ENCODE measurements around the gene HSD17B14.
A peak's percentile ranks its signal among the peaks of the same experiment; 100 is the strongest.

Gene HSD17B14

GRCh38 chr19:48805452-48805851 is 30.8 kb downstream of the HSD17B14 start:
- Histone ChIP-seq H3K9me3 (ENCODE audit: low read length) (no peaks in the 10 kb centered on the region), H3K4me3 (ENCODE audit: low read depth in 1 of 2, low read length in 2 of 2) (no peak overlapping the region), H3K9ac (ENCODE audit: low read length) (no peak overlapping the region), H3K36me3 (ENCODE audit: insufficient read depth, low read length) (no peaks in the 10 kb centered on the region), H3K27me3 (ENCODE audit: control insufficient read depth in 1 of 2, insufficient read depth in 2 of 2, low read length in 2 of 2) (no peaks in the 10 kb centered on the region), H3K27ac (ENCODE audit: low read depth, low read length) (no peak overlapping the region), H3K4me1 (ENCODE audit: insufficient read depth, low read length) (no peaks in the 10 kb centered on the region)

- Histone ChIP-seq H3K9ac (ENCODE audit: low read length) (no peak overlapping the region), H3K36me3 (ENCODE audit: insufficient read depth, low read length) (no peaks in the 10 kb centered on the region), H3K4me3 (ENCODE audit: low read depth in 1 of 2, low read length in 2 of 2) (no peak overlapping the region), H3K27me3 (ENCODE audit: control insufficient read depth in 1 of 2, insufficient read depth in 2 of 2, low read length in 2 of 2) (no peaks in the 10 kb centered on the region), H3K4me1 (ENCODE audit: insufficient read depth, low read length) (no peaks in the 10 kb centered on the region), H3K27ac (ENCODE audit: low read depth, low read length) (no peak overlapping the region), H3K9me3 (ENCODE audit: low read length) (no peaks in the 10 kb centered on the region)
These were observed 31.8 kb downstream of the HSD17B14 start for GRCh38 chr19:48804496-48804895.

GRCh38 chr19:48802623-48803022 is 33.7 kb downstream of the HSD17B14 start:
- no peaks in the 10 kb centered on the region for H3K36me3 ChIP-seq (ENCODE audit: insufficient read depth, low read length)
- H3K9me3 ChIP-seq (ENCODE audit: low read length), result no peaks in the 10 kb centered on the region
- no peaks in the 10 kb centered on the region for H3K27me3 ChIP-seq (ENCODE audit: control insufficient read depth in 1 of 2, insufficient read depth in 2 of 2, low read length in 2 of 2)
- no peak overlapping the region for H3K9ac ChIP-seq (ENCODE audit: low read length)
- no peak overlapping the region for H3K27ac ChIP-seq (ENCODE audit: low read depth, low read length)
- no peak overlapping the region for H3K4me3 ChIP-seq (ENCODE audit: low read depth in 1 of 2, low read length in 2 of 2)
- no peaks in the 10 kb centered on the region for H3K4me1 ChIP-seq (ENCODE audit: insufficient read depth, low read length)

GRCh38 chr19:48799358-48800300 is 36.7 kb downstream of the HSD17B14 start:
- no peaks in the 10 kb centered on the region for H3K9me3 ChIP-seq (ENCODE audit: low read length)
- no peak overlapping the region for H3K4me3 ChIP-seq (ENCODE audit: low read depth in 1 of 2, low read length in 2 of 2)
- no peak overlapping the region for H3K27ac ChIP-seq (ENCODE audit: low read depth, low read length)
- peaks cover 16% of the 10 kb centered on the region for H3K4me1 ChIP-seq (ENCODE audit: insufficient read depth, low read length)
- H3K36me3 ChIP-seq (ENCODE audit: insufficient read depth, low read length), result no peaks in the 10 kb centered on the region
- H3K27me3 ChIP-seq (ENCODE audit: control insufficient read depth in 1 of 2, insufficient read depth in 2 of 2, low read length in 2 of 2), result no peaks in the 10 kb centered on the region
- H3K9ac ChIP-seq (ENCODE audit: low read length), result no peak overlapping the region

GRCh38 chr19:48798937-48799336 is 37.4 kb downstream of the HSD17B14 start:
- Histone ChIP-seq H3K27me3 (ENCODE audit: control insufficient read depth in 1 of 2, insufficient read depth in 2 of 2, low read length in 2 of 2) (no peaks in the 10 kb centered on the region), H3K9me3 (ENCODE audit: low read length) (no peaks in the 10 kb centered on the region), H3K36me3 (ENCODE audit: insufficient read depth, low read length) (no peaks in the 10 kb centered on the region), H3K4me3 (ENCODE audit: low read depth in 1 of 2, low read length in 2 of 2) (no peak overlapping the region), H3K27ac (ENCODE audit: low read depth, low read length) (no peak overlapping the region), H3K9ac (ENCODE audit: low read length) (no peak overlapping the region), H3K4me1 (ENCODE audit: insufficient read depth, low read length) (peaks cover 19% of the 10 kb centered on the region)

GRCh38 chr19:48797103-48797502 is 39.2 kb downstream of the HSD17B14 start:
- Histone ChIP-seq H3K9ac (ENCODE audit: low read length) (no peak overlapping the region), H3K27me3 (ENCODE audit: control insufficient read depth in 1 of 2, insufficient read depth in 2 of 2, low read length in 2 of 2) (no peaks in the 10 kb centered on the region), H3K9me3 (ENCODE audit: low read length) (no peaks in the 10 kb centered on the region), H3K4me3 (ENCODE audit: low read depth in 1 of 2, low read length in 2 of 2) (no peak overlapping the region), H3K27ac (ENCODE audit: low read depth, low read length) (no peak overlapping the region), H3K36me3 (ENCODE audit: insufficient read depth, low read length) (no peaks in the 10 kb centered on the region), H3K4me1 (ENCODE audit: insufficient read depth, low read length) (peaks cover 19% of the 10 kb centered on the region)

GRCh38 chr19:48796298-48797083 is 39.8 kb downstream of the HSD17B14 start:
- H3K27me3 ChIP-seq (ENCODE audit: control insufficient read depth in 1 of 2, insufficient read depth in 2 of 2, low read length in 2 of 2), result no peaks in the 10 kb centered on the region
- H3K4me3 ChIP-seq (ENCODE audit: low read depth in 1 of 2, low read length in 2 of 2), result no peak overlapping the region
- H3K36me3 ChIP-seq (ENCODE audit: insufficient read depth, low read length), result no peaks in the 10 kb centered on the region
- no peak overlapping the region for H3K27ac ChIP-seq (ENCODE audit: low read depth, low read length)
- H3K9me3 ChIP-seq (ENCODE audit: low read length), result no peaks in the 10 kb centered on the region
- H3K4me1 ChIP-seq (ENCODE audit: insufficient read depth, low read length), result peaks cover 19% of the 10 kb centered on the region
- no peak overlapping the region for H3K9ac ChIP-seq (ENCODE audit: low read length)

- peak overlapping the region; percentile 58 for H3K9ac ChIP-seq (ENCODE audit: low read length)
- peak overlapping the region in 1 of 2 donors; percentile 76 for H3K4me3 ChIP-seq (ENCODE audit: low read depth in 1 of 2, low read length in 2 of 2)
- H3K9me3 ChIP-seq (ENCODE audit: low read length), result no peaks in the 10 kb centered on the region
- H3K27ac ChIP-seq (ENCODE audit: low read depth, low read length), result peak overlapping the region; percentile 67
- H3K27me3 ChIP-seq (ENCODE audit: control insufficient read depth in 1 of 2, insufficient read depth in 2 of 2, low read length in 2 of 2), result no peaks in the 10 kb centered on the region
- H3K36me3 ChIP-seq (ENCODE audit: insufficient read depth, low read length), result no peaks in the 10 kb centered on the region
- peaks cover 19% of the 10 kb centered on the region for H3K4me1 ChIP-seq (ENCODE audit: insufficient read depth, low read length)
These were observed 40.6 kb downstream of the HSD17B14 start for GRCh38 chr19:48795685-48796070.

- H3K9me3 ChIP-seq (ENCODE audit: low read length), result no peaks in the 10 kb centered on the region
- peaks cover 19% of the 10 kb centered on the region for H3K4me1 ChIP-seq (ENCODE audit: insufficient read depth, low read length)
- peak overlapping the region; percentile 58 for H3K9ac ChIP-seq (ENCODE audit: low read length)
- H3K27ac ChIP-seq (ENCODE audit: low read depth, low read length), result peak overlapping the region; percentile 71
- H3K27me3 ChIP-seq (ENCODE audit: control insufficient read depth in 1 of 2, insufficient read depth in 2 of 2, low read length in 2 of 2), result no peaks in the 10 kb centered on the region
- H3K4me3 ChIP-seq (ENCODE audit: low read depth in 1 of 2, low read length in 2 of 2), result peak overlapping the region; percentile 5 to 76
- H3K36me3 ChIP-seq (ENCODE audit: insufficient read depth, low read length), result no peaks in the 10 kb centered on the region
These were observed 41.1 kb downstream of the HSD17B14 start for GRCh38 chr19:48795055-48795684.

- no peaks in the 10 kb centered on the region for H3K9me3 ChIP-seq (ENCODE audit: low read length)
- peak overlapping the region; percentile 58 for H3K9ac ChIP-seq (ENCODE audit: low read length)
- no peak overlapping the region for H3K27ac ChIP-seq (ENCODE audit: low read depth, low read length)
- no peaks in the 10 kb centered on the region for H3K27me3 ChIP-seq (ENCODE audit: control insufficient read depth in 1 of 2, insufficient read depth in 2 of 2, low read length in 2 of 2)
- H3K36me3 ChIP-seq (ENCODE audit: insufficient read depth, low read length), result no peaks in the 10 kb centered on the region
- H3K4me1 ChIP-seq (ENCODE audit: insufficient read depth, low read length), result peaks cover 19% of the 10 kb centered on the region
- H3K4me3 ChIP-seq (ENCODE audit: low read depth in 1 of 2, low read length in 2 of 2), result no peak overlapping the region
These were observed 42.0 kb downstream of the HSD17B14 start for GRCh38 chr19:48794291-48794690.

- Histone ChIP-seq H3K9ac (ENCODE audit: low read length) (no peak overlapping the region), H3K27me3 (ENCODE audit: control insufficient read depth in 1 of 2, insufficient read depth in 2 of 2, low read length in 2 of 2) (no peaks in the 10 kb centered on the region), H3K27ac (ENCODE audit: low read depth, low read length) (no peak overlapping the region), H3K4me1 (ENCODE audit: insufficient read depth, low read length) (peaks cover 19% of the 10 kb centered on the region), H3K9me3 (ENCODE audit: low read length) (no peaks in the 10 kb centered on the region), H3K36me3 (ENCODE audit: insufficient read depth, low read length) (no peaks in the 10 kb centered on the region), H3K4me3 (ENCODE audit: low read depth in 1 of 2, low read length in 2 of 2) (no peak overlapping the region)
These were observed 43.0 kb downstream of the HSD17B14 start for GRCh38 chr19:48793271-48793670.
